HG02970 (cell line): ENCODE data around the gene CDKAL1.
"Not testable (repeated sequence)": the region's sequence is repeated elsewhere in the genome, so short reads cannot be mapped to it uniquely, and the experiment has no call there.

Source experiments
- ATAC-seq: cut with Tn5 transposase; IDR thresholded peaks from one replicate; pipeline ENCODE4 v1.9.1; 2021; ENCODE audit warnings: mild to moderate bottlenecking, moderate library complexity, moderate number of reproducible peaks; ENCODE audit not compliant: unreplicated experiment, low FRiP score

CDKAL1 gene

GRCh38 chr6:20534295-20535262, at the start of gene CDKAL1:
CDKAL1 (plus strand) TSS chr6:20534457; CDS start chr6:20546351, 11,894 bp downstream.
- ATAC-seq, result peak; percentile 83

- no peak for ATAC-seq
Measured at GRCh38 chr6:20486641-20487040, 47.6 kb upstream of the CDKAL1 start.

GRCh38 chr6:20487669-20488375, 46.4 kb upstream of the CDKAL1 start:
- ATAC-seq, result no peak

- no peak for ATAC-seq
Measured at GRCh38 chr6:20490591-20490990, 43.7 kb upstream of the CDKAL1 start.

- ATAC-seq, result no peak
Measured at GRCh38 chr6:20492099-20492498, 42.2 kb upstream of the CDKAL1 start.

- no peak for ATAC-seq
Measured at GRCh38 chr6:20497216-20498040, 36.8 kb upstream of the CDKAL1 start.

GRCh38 chr6:20498041-20498385, 36.2 kb upstream of the CDKAL1 start:
- no peak for ATAC-seq

- ATAC-seq, result no peak
Measured at GRCh38 chr6:20509212-20509611, 25.0 kb upstream of the CDKAL1 start.

GRCh38 chr6:20511852-20512251, 22.4 kb upstream of the CDKAL1 start:
- ATAC-seq, result no peak

GRCh38 chr6:20525208-20525607, 9.0 kb upstream of the CDKAL1 start:
- ATAC-seq, result not testable (repeated sequence)

GRCh38 chr6:20529086-20529448, 5.2 kb upstream of the CDKAL1 start:
- ATAC-seq, result not testable (repeated sequence)

GRCh38 chr6:20532881-20533280, 1.4 kb upstream of the CDKAL1 start:
- no peak for ATAC-seq

GRCh38 chr6:20533746-20534294, 437 bp upstream of the CDKAL1 start:
- ATAC-seq, result no peak

GRCh38 chr6:20538131-20538662, 3.9 kb downstream of the CDKAL1 start:
- no peak for ATAC-seq

GRCh38 chr6:20538907-20539306, 4.7 kb downstream of the CDKAL1 start:
- no peak for ATAC-seq

- ATAC-seq, result no peak
Measured at GRCh38 chr6:20539387-20539786, 5.1 kb downstream of the CDKAL1 start.

- no peak for ATAC-seq
Measured at GRCh38 chr6:20540683-20541082, 6.4 kb downstream of the CDKAL1 start.

GRCh38 chr6:20541382-20541781, 7.1 kb downstream of the CDKAL1 start:
- ATAC-seq, result no peak

GRCh38 chr6:20542927-20543602, 8.8 kb downstream of the CDKAL1 start:
- ATAC-seq, result peak; percentile 94

GRCh38 chr6:20548264-20548663, 14.0 kb downstream of the CDKAL1 start:
- ATAC-seq, result no peak
